SK-N-DZ (cell line): ENCODE measurements around the gene THEM4.
"Not testable (repeated sequence)": the region's sequence is repeated elsewhere in the genome, so short reads cannot be mapped to it uniquely, and the experiment has no call there.

Experiments used
- DNase-seq: peaks from one replicate; pipeline ENCODE4 v3.0.0-alpha.2; 2015; ENCODE audit warnings: low spot score

The THEM4 gene

DNA sequence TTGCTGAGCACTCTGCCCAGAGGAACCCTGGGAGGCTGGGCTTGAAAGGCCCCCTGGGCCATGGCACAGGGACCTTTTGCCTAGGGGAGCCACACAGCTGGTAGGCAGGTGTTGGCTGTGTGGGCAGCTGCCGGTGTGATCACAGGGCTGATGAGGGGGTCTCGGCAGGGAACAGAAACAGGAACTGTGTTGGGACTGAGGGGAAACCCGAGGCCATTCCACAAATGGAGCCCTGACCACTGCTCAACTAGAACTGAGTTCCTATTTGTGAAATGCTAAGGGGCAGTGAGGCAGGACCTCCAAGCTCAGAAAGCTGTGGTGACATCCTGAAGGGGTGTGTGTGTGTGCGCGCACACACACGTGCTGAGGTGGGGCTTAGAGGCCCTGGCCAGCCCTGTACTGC is 49.4 kb downstream of the THEM4 start:
- no peak for DNase-seq

DNA sequence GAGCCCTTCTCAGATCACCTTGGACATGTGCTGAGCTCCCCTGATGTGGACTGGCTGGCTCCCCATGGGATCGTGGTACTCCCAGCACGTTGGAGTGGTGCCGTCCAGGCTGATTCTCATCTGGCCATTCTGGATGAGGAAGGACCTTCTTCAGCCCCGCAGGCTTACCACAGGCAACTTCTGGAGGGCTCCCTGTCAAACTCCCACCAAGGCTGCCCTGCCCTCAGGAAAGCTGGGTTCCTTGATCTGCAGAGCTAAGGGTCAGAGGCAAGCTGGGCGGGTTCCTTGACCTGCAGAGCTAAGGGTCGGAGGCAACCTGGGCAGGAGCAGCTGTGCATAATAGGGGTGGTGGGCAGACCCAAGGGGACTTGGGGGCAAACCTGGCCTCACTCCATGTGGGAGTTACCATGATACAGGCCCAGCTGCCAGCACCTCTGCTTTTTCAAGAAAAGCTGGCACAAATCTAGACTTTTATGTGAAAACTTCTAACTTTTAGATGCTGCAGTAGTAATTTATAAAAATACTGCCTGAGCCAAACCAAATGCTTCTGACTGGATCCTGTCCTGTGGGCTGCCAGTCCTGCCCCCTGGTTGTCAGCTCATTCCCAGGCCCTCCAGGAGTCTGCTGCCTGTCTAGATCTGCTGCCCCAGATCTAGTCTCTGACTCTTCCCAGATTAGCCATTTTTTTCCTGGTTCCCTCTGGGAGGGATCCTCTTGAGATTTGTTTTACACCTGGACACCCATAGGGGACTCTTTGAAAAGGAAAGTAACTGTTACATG is 50.2 kb downstream of the THEM4 start:
- no peak for DNase-seq

DNA sequence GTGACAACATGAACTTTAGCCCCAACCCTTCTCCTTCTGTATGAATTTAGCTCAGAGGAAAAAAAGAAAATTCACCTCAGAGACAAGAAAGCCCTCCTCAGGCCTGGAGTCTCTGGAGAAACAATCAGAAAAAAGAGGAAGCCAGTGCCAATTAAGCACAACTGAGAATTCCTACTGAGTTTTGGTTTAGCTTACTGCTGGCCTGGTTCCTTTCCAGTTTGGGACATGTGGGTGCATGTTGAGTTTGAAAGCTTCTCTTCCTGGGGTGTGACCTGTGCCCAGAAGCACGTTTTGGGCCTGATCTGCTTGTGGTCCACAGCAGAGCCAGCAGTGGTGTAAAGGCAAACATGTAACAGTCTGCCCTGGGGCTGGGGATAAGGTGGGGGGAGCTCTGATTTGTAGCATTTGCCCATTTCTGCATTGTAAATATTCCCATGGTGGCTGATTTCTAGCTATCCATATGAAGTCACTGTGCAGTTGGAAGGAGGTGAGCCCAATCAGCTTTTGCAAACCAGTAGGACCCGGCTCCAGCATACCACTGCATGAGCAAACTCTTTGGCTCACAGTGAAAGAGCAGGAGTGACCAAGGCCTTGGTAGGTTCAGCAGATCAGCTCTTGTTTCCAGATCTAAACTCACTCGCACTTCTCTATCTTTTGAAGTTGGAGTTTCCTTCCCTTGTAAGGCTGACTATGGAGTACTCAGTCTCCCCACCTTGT is 51.1 kb downstream of the THEM4 start:
- DNase-seq, result no peak

GRCh38 chr1:151855933-151856332 is 53.4 kb downstream of the THEM4 start:
- DNase-seq, result no peak

DNA sequence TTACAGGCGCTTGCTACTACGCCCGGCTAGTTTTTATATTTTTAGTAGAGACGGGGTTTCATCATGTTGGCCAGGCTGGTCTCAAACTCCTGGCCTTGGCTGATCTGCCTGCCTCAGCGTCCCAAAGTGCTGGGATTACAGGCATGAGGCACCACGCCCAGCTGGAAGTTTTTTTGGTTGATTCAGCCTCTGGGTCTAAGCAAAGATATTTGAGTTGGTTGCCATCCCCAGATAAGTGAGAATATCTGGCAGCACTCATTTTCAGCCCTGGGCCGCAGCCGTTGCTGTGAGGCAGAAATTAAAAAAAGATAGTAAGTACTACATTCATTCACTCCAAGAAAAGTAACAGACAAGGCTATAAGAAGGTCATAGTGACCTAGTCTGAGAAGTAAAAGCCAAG is 53.8 kb downstream of the THEM4 start:
- DNase-seq, result not testable (repeated sequence)

- no peak for DNase-seq
These were observed 54.7 kb downstream of the THEM4 start for GRCh38 chr1:151854658-151855057.

- no peak for DNase-seq
These were observed 55.8 kb downstream of the THEM4 start, which contains the start of gene THEM5 for GRCh38 chr1:151853411-151853943. Gene THEM5, minus strand, starts transcription at chr1:151853712. Its CDS starts 147 bp downstream, at chr1:151853565.

DNA sequence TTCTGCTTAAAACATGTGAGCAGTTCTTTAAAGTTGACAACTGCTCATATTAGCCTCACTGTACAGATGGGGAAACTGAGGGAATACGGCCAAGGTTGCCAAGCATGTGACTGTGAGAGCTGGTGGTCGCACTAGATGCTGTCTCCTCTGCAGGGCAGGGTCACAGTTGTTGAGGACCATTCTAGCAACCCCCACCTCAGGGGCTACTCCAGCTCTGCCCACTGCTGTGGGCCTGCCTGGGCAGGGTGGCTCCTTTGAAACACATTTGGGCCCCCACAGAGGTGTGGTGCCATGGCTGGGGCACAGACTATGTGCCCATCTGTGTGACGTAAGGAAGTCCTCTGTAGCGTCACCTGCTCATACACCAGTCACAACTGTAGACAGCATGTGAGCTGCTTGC is 56.6 kb downstream of the THEM4 start:
- DNase-seq, result no peak

DNA sequence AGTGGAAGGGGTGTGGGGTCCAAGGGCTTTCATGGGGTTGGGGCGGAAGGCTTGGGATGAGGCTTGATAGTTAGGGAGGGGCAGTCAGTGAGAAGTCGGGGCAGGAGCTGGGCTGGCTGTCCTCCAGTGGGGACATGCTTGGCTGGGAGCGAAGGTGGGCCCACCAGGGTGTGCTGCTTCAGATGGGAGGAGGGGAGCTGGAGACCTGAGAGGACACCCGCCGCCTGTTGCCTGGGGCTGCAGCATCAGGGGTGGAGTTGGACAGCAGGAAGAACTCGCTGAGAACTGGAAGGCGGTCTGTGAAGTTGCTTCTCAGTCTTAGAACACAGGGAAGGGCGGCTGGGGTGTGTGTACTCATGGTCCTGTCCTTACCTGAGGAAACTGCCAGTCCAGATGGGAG is 57.4 kb downstream of the THEM4 start:
- no peak for DNase-seq

GRCh38 chr1:151849871-151850270 is 59.4 kb downstream of the THEM4 start:
- no peak for DNase-seq

- no peak for DNase-seq
These were observed 60.2 kb downstream of the THEM4 start for GRCh38 chr1:151849126-151849525.

GRCh38 chr1:151847867-151848596 is 61.3 kb downstream of the THEM4 start:
- no peak for DNase-seq

GRCh38 chr1:151846686-151847237 is 62.5 kb downstream of the THEM4 start:
- no peak for DNase-seq

DNA sequence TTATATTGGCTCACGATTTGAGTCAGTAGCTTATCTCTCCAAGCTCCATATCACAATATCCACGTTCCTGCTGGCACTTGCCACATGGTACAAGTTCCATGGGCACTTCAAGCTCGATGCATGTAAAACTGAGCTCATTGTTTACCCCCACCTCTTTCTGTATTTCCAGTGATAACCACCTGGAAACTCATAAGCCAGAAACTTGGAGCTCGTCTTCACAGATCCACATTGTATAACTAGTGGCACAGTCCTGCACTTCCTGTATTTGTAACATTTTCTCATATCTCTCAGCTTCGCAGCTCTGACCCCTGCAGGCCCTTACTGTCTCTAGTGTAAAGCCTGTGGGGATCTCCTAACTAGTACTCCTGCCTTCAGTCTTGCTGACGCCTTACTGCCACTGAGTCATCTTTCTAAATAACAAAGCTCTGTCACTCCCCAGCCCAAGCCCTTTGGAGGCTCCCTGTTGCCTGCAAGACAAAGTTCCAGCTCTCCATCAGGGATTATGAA is 63.2 kb downstream of the THEM4 start:
- no peak for DNase-seq

DNA sequence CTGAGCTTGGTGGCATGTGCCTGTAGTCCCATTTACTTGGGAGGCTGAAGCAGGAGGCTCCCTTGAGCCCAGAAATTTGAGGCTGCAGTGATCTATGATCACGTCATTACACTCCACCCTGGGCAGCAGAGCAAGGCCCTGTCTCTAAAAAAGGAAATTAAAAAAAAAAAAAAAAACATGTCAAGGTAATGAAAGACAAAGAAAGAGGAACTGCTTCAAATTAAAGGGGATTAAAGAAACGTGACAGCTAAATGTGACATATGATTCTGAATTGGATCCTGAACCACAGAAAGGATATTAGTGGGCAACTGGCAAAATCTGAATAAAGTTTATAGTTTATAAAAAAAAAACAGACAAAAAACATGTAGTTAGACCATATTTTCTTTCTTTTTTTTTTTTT is 65.9 kb downstream of the THEM4 start:
- DNase-seq, result no peak

- DNase-seq, result no peak
These were observed 68.2 kb downstream of the THEM4 start for GRCh38 chr1:151841141-151841540.

GRCh38 chr1:151840421-151840820 is 68.9 kb downstream of the THEM4 start:
- no peak for DNase-seq

DNA sequence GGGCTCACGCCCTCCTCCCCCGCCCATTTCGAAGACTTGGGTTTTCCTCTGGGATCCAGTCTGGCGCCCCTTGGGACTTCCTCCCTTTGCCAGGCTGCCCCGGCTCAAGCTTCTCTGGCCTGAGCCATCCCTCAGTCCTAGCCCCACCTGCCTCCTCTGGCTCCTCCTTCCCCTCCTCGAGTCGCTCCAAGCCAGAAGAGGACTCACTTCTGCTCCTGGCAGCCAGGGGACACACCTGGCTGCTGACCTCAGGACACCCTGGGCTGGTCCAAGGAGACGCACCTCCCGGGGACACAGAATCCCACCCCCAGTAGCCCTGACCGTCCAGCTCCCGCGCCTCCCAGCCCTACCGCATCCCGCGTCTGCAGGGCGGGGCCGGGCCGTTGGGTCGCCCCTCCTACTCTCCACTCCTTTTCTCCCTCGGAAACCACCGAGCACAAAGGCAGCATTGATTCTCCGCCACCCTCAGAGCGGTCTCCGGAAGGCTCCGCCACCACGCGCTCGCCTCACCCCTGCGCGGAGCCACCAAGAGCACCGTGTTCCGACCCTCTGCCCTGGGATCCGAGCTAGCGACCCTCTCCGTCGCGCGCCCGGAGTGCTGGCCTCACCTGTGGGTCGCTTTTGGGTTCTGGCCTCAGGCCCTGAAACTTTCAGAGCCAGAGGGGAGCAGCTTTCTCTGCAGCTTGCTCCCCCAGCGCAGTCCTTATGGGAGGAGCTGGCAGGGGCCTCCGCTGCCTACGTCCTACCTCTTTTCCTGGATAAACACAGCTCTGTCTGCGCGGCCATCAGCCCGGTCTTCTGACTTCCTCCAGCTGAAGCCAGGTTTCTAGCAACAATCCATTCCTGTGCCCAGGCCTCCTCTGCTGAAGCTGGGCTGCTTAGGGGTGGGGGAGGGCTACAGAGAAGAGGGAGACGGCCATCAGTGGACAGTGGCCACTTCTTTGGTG is 69.6 kb downstream of the THEM4 start, which contains the start of gene C2CD4D:
Gene C2CD4D, minus strand, starts transcription at position 364 of the 947 bp plus-strand sequence. CDS start 831 bp downstream, outside the sequence.
- DNase-seq, result no peak

DNA sequence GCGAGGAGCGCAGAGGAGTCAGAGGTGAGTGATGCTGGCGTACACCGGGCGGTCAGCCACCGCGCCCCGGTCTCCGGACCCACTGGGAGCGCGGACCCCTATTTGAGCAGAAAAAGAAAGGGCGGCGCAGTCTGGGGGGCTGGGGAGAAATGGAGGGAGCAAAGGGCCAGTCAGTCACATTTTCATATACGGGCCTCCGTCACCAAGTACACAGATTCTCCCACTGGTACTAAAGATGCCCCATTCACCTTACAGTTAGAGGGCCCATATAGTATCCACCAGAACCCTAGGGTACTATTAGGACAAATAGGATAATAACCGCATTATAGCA is 70.3 kb downstream of the THEM4 start:
- DNase-seq, result no peak
